ENCODE measurements around the gene TMEM267.
"Not testable (repeated sequence)": the region's sequence is repeated elsewhere in the genome, so short reads cannot be mapped to it uniquely, and the experiment has no call there.

Gene TMEM267

GRCh38 chr5:43441575-43441974 lies 42.1 kb downstream of the TMEM267 start:
- DNase-seq = not testable (repeated sequence)

DNA sequence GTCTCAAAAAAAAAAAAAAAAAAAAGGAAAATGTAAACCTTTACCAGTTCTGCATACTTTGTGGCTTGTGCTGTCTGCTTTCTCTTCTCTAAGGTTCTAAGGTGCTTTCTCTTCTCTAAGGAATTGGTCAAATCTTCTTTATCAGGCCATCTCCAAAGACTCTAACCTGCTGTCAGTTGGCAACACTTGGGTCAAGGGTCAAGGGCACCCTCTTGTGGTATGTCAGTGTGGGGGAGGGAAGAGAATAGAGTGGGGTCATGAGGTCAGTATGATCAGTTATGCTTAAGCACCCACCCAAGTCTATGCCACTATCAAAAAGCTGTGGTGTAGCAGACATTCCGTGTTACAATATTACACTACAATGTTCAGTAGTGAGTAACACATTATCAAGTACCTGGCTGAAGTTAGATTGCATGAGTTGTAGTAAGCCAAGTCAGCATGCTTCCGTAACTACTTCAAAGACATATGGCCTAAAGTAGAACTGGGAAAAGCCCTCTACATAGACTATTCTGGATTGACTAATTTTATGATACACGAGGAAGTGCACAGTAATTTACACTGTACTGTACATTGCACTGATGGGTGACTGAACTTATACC lies 46.5 kb downstream of the TMEM267 start:
- DNase-seq = no peak

DNA sequence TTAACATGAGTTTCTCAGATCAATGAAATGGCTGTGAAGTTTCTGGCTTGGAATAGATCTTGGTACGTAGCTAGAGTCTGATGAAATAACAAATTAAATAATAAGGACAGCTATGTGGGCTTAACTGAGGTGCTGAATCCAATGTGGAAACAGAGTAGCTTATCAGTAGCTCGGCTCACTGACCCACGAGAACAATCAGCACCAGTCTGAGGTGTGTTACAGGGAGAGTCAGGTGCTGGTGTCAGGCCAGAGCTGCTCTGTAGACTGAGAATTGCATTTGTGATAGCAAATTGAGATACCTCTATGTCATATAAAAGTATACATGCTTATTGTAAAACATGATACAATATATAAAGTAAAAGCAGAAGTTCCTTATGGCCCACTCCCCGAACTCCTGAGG lies 50.3 kb downstream of the TMEM267 start:
- DNase-seq = no peak

GRCh38 chr5:43432486-43433375 lies 50.9 kb downstream of the TMEM267 start:
- DNase-seq = no peak

- DNase-seq = no peak
Observed at GRCh38 chr5:43429706-43430105, 54.0 kb downstream of the TMEM267 start.

DNA sequence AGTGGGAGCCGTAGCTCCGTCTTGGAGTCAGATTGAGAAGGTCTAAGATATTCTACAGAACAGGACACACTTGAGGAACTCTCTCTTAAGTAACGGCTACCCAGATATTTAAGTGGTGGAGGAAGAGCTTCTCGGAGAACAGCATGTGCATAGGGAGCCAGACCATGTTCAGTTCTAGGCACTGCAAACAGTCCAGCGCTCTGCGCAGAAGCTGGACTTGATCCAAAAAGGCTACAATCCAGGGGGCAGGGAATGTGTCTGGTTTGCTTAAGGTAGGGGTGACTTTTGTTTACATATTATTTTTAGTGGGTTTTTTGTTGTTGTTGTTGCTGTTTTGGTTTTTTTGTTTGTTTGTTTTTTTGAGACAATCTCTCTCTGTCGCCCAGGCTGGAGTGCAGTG lies 54.6 kb downstream of the TMEM267 start:
- DNase-seq = no peak

GRCh38 chr5:43427306-43427705 lies 56.4 kb downstream of the TMEM267 start:
- DNase-seq = no peak

DNA sequence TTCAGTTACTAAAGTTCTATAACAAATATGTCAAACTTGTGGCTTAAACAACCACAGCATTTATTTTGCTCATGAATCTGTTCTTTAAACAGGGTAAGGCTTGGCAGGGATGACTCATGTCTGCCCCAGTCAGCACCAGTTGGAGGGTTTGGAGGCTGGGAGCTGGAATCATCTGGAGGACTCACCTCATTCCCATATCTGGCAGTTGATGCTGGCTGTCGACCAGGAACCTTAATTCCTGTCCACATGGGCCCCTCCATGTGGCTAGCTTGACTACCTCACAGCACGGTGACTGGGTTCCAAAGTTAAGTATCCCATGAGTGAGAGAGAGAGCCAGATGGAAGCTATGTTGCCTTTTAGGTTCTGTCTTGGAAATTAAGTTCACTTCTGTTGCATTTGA lies 57.7 kb downstream of the TMEM267 start:
- no peak for DNase-seq

- DNase-seq = not testable (repeated sequence)
Observed at GRCh38 chr5:43423086-43423485, 60.6 kb downstream of the TMEM267 start.

DNA sequence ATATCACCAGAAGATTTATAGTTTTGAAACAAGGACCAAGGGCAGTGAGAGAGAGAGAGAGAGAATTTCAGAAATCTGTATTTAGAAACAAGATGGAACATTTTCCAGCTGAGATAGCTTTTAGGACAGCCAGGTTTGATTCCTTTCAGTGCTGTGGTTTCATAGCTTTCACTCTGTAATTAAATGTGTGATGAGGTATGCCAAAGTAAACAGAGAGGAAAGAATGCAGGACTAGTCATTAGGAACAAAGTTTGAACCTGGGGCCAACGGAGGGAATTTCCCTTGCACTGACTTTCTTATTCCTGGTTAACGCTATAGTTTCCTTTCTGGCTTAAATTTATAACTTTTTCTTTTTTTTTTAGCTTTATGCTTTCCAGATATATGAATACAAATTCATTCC lies 61.5 kb downstream of the TMEM267 start:
- no peak for DNase-seq

GRCh38 chr5:43421450-43422133 lies 62.1 kb downstream of the TMEM267 start:
- no peak for DNase-seq

- DNase-seq = no peak
Observed at GRCh38 chr5:43420241-43420640, 63.4 kb downstream of the TMEM267 start.

- DNase-seq = no peak
Observed at GRCh38 chr5:43418561-43418960, 65.1 kb downstream of the TMEM267 start.

- DNase-seq = no peak
Observed at GRCh38 chr5:43416803-43417394, 66.8 kb downstream of the TMEM267 start.

GRCh38 chr5:43415935-43416802 lies 67.5 kb downstream of the TMEM267 start:
- no peak for DNase-seq

GRCh38 chr5:43413966-43414365 lies 69.7 kb downstream of the TMEM267 start:
- DNase-seq = no peak

- no peak for DNase-seq
Observed at GRCh38 chr5:43412644-43413043, 71.0 kb downstream of the TMEM267 start.

DNA sequence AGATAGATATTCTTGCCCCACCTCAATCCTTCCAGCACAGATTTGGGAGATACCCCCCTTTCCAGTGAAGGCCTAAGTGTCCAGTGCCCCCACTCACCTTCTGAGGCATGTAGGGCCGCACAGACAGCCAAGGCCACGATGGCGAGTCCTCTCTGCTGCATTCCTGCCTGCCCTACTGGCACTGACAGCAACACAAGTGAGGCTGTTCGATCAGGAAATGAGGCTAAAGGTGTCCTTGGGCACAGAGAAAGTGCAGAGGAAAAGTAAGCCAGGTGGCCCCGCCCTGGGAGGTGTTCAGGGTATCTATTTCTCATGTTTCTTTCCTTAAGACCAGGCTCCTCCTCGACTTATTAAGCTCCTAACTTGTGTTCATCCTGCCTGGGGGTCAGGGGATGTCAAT lies 71.5 kb downstream of the TMEM267 start, which contains the start of gene CCL28:
CCL28 (minus strand) TSS at position 236 of the 400 bp plus-strand sequence; CDS start at position 161, 75 bp downstream.
- DNase-seq = no peak

- DNase-seq = no peak
Observed at GRCh38 chr5:43411495-43411894, 72.2 kb downstream of the TMEM267 start.

GRCh38 chr5:43410414-43410813 lies 73.3 kb downstream of the TMEM267 start:
- no peak for DNase-seq

- DNase-seq = no peak
Observed at GRCh38 chr5:43409809-43410271, 73.8 kb downstream of the TMEM267 start.

DNA sequence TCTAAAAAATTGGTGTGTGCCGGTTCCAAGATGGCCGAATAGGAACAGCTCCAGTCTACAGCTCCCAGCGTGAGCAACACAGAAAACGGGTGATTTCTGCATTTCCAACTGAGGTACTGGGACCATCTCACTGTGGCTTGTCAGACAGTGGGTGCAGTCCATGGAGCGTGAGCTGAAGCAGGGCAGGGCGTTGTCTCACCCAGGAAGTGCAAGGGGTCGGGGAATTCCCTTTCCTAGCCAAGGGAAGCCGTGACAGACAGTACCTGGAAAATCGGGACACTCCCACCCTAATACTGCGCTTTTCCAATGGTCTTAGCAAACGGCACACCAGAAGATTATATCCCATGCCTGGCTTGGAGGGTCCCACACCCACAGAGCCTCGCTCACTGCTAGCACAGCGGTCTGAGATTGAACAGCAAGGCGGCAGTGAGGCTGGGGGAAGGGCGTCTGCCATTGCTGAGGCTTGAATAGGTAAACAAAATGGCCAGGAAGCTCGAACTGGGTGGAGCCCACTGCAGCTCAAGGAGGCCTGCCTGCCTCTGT lies 81.1 kb downstream of the TMEM267 start:
- not testable (repeated sequence) for DNase-seq
